Prostate gland (tissue), 2 donors: Measurements from ENCODE around the gene STK39.

Experiments
- CTCF ChIP-seq, 4 experiments: fragments of 200-600 bp in 2 of 4; fragments of 450-650 bp in 2 of 4; sonication (generic) in 2 of 4; IDR thresholded peaks; 1 replicate in 3 of 4; 2 replicates in 1 of 4; pipeline ENCODE4 v1.5.1; 2016 to 2019; ENCODE audit warnings: antibody characterized with exemption in 4 of 4, mild to moderate bottlenecking in 2 of 4, moderate library complexity in 2 of 4
- POLR2A ChIP-seq: fragments of 450-650 bp; IDR thresholded peaks from one replicate; pipeline ENCODE4 v1.6.1; 2016; ENCODE audit warnings: antibody characterized with exemption, mild to moderate bottlenecking
- POLR2AphosphoS5 ChIP-seq: sonication (generic); formaldehyde crosslinking; IDR thresholded peaks from one replicate; pipeline ENCODE4 v1.6.1; 2017; ENCODE audit warnings: antibody characterized with exemption

- no peak for TF ChIP-seq CTCF (IDR thresholded peaks at IDR 0.05)
- TF ChIP-seq POLR2A, result no peak
- TF ChIP-seq POLR2AphosphoS5, result no peak
These were observed 6.2 kb downstream of the STK39 start for GRCh38 chr2:168241208-168241607.
